ENCODE measurements around the gene PRSS50. TPM values are rescaled to one million over a fixed set of nuclear protein-coding genes. Genes with fewer than 3 reads are reported as not detected.

PRSS50 gene
- total RNA-seq, 1 donor: not detected

DNA sequence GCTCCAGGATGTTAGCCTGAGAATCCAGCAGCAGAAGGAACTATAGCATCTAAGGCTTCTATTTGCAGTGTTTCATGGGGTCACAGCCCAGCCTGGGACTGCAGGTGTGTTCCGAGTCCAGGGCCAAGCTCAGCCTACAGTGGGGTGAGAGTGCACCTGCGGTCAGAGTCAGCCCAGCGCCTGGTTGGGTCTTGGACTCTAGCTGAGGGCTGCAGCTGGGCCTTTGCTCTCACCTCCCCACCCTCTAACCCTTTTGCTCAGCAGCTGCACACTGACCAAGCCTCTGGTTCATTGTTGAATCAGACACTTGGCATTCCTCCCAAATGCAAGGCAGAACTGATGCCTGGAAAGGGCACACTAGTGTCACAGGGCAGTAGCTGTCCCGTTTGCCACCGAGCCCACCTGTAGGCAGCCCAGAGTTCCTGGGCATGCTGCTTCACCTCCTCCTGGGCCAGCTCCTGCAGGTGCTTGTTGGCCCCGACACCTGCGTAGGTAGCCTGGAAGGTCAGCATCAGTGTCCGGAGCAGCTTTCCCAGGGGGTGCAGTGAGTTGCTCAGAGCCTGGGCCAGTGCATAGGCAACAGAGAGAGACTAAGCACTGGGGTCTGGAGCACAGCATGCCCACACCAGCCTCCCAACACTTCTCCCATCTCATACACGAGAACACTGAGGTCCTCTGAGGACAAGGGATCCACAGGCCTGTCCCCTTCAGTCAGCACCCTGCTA, 41.7 kb downstream of the PRSS50 start:
- H3K27me3 ChIP-seq (ENCODE audit: insufficient read depth, low read length): no peaks in the 10 kb centered on the region

DNA sequence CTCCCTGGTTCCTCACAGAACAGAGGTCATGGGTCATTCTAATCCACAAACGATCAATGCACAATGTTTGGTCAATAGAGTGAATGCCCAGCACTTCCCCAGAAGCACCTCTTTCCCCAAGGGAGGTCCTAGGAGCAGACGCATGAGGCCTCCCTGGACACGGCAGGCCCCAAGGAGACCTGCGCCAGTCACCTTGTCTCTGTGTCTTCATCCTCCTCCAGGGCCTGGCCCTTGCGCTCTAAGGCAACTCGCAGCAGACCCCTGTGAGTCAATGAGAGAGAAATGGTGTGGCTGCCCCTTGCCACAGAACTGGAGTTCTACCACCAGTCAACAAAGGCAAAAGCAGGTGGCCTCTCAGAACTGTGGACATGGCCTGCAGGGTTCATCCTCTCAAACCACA, 42.2 kb downstream of the PRSS50 start:
- Histone ChIP-seq H3K9me3 (ENCODE audit: low read depth, low read length) (no peaks in the 10 kb centered on the region), H3K4me3 (ENCODE audit: low read length) (no peak overlapping the region), H3K27me3 (ENCODE audit: insufficient read depth, low read length) (no peaks in the 10 kb centered on the region), H3K4me1 (ENCODE audit: insufficient read depth, low read length) (no peaks in the 10 kb centered on the region)

More for the DNA sequence above, 41.7 kb downstream of the PRSS50 start:
- no peaks in the 10 kb centered on the region for H3K9me3 ChIP-seq (ENCODE audit: low read depth, low read length)
- no peaks in the 10 kb centered on the region for H3K4me1 ChIP-seq (ENCODE audit: insufficient read depth, low read length)
- H3K4me3 ChIP-seq (ENCODE audit: low read length): no peak overlapping the region

DNA sequence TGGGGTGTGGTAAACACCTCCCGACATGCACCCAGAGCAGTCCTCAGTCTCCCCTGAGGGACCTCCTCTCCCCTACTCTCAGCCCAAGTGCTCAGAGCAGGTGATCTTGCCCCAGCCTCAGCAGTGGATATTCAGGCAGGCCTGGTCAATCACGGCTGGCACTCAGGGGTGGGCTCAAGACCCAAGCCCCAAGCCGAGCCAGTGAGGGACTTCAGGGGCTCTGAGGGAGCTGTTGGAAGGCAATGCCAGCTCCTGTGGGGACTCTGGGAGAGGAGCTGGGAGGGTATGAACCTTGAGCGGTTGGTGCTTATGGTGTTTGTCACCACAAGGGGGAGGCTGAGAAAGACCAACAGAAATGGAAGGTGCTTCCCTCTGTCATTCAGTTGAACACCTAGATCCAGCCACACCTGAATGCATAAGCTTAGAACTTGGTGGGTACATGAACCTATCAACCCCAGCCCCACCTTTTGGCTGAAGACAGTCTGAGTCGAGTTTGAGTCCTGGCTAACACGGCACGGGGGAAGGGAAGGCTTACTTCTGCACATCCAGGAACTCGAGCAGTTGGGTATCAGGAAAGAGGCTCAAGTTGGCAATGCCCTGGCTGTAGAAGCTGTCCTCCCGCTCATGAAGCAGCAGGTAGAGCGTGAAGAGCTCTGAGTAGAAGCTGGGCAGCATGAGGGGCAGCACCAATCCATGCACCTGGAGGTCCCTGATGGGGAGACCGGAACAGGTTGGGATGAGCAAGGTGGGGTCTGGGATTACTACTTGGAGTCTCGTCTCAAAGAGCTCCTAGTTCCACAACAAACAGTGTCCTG, 43.4 kb downstream of the PRSS50 start:
- Histone ChIP-seq H3K4me1 (ENCODE audit: insufficient read depth, low read length) (no peaks in the 10 kb centered on the region), H3K4me3 (ENCODE audit: low read length) (no peak overlapping the region), H3K9me3 (ENCODE audit: low read depth, low read length) (no peaks in the 10 kb centered on the region)

DNA sequence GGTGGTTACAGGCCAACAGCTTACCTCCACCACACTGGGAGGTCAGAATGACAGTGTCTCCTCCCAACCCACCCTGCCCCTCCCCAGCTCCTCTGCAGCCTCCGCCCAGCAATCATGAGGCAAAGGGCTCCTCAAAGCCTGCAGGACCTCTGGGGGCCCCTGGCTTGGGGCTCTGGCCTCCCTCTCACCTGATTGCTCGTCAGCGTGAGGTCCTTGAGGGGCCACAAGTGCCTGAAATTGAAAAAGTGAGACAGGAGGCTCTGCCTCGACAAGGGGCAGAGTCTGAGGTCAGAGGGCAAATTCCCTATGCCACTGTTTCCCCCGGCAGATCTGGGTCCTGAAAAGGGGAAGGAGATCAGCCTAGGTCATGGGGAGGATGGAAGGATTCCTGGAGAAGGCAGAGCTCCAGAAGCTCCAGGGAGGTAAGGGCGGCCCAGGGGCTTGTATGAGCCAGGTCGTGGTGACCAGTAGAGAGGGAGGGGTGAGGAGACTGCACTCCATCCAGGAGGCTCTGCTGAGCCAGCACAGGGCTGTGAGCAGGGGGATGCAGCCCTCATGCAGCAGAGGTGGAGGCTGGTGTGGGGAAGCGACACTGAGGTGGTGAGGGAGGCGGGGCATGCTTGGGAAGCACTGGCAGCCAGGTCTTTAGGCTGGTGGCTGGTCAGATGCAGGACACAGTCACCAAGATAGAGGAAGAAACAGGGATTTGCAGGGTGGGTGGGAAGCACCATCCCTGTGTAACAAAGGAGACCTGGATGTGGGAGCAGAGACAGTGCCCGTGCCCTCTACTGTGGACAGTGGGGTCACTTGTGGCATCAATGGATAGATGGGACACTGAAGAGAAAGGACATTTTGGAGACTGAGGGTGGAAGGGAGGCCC, 44.3 kb downstream of the PRSS50 start:
- Histone ChIP-seq H3K4me3 (ENCODE audit: low read length) (no peak overlapping the region), H3K9me3 (ENCODE audit: low read depth, low read length) (no peaks in the 10 kb centered on the region), H3K4me1 (ENCODE audit: insufficient read depth, low read length) (no peaks in the 10 kb centered on the region), H3K27me3 (ENCODE audit: insufficient read depth, low read length) (no peaks in the 10 kb centered on the region)

More for the DNA sequence above, 43.4 kb downstream of the PRSS50 start:
- H3K27me3 ChIP-seq (ENCODE audit: insufficient read depth, low read length): no peaks in the 10 kb centered on the region

DNA sequence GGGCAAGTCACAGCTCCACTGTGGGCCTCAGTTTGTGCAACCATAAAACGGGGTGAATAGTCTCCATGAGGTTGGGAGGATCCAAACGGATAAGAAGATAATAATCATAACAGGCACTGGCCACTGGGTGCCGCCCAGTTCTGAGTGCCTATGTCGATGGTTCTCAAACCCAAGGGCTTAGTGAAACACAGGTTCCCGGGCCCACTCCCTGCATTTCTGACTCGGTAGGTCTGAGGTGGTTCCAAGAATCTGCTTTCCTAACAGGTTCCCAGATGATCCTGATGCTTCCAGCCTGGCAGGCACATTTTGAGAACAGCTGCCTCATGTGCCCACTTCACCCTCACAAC, 45.3 kb downstream of the PRSS50 start:
- Histone ChIP-seq H3K27me3 (ENCODE audit: insufficient read depth, low read length) (no peaks in the 10 kb centered on the region), H3K9me3 (ENCODE audit: low read depth, low read length) (no peaks in the 10 kb centered on the region), H3K4me3 (ENCODE audit: low read length) (no peak overlapping the region), H3K4me1 (ENCODE audit: insufficient read depth, low read length) (no peaks in the 10 kb centered on the region)

DNA sequence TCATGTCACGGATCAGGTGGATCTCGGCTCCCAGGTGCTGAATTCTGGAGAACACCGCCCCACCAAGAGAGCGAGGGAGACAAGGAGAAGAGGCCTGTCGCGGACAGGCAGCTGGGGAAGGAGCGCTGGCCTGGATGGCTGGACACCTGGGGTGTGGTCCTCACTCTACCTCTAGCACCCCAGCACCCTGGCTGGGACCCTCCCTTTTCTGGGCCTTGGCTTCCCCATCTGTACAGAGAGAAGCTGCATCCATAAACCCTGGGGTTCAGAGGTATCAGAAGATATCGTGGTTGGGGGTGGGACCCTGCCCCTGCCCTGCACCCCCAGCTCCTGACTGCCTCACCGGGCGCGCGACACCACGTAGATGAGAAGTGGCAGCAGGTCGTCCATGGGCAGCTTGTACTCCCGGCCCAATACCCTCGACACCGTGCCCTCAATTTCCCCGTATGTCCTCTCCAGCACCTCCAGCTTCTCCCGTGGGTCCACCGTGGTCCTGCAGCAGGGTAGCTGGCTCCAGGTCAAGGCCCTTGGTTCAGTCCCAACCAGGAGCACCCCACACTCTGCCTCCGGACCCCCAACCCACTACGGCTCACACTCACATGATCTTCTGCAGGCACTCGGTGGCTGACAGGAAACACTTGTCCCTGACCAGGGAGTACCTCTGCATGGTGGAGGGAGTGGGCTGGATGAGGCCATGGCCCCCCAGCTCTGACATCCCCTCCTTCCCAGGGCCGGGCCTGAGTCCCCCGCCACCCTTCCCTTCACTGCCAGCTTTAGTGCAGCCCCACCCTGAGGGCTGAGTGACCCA, 45.9 kb downstream of the PRSS50 start:
- no peak overlapping the region for H3K4me3 ChIP-seq (ENCODE audit: low read length)
- no peaks in the 10 kb centered on the region for H3K4me1 ChIP-seq (ENCODE audit: insufficient read depth, low read length)
- no peaks in the 10 kb centered on the region for H3K9me3 ChIP-seq (ENCODE audit: low read depth, low read length)
- no peaks in the 10 kb centered on the region for H3K27me3 ChIP-seq (ENCODE audit: insufficient read depth, low read length)

DNA sequence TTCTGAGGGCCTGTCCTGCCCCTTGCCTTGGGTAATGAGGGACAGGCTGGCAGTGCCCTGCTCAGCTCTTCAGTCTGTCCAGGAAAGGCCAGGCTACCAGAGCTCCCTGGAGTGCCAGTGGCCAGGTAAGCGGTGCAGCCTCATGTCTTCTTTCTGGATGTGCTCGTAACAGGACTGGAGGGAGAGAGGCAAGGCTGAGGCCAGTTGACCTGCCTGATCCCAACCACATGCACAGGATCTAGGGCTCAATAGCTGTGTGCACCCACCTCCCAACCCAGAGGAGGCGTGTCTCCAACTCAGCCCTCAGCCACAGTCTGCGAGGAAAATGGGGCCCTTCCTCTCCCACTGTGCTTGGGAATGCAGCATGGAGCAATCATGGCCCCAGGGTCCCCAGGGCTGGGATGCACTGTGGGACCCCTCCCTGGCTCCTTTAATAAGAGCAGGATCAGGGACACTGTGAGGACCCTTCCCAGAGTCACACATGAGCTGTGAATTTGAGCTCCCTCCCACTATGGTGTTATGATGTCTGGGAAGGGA, 46.7 kb downstream of the PRSS50 start:
- Histone ChIP-seq H3K4me3 (ENCODE audit: low read length) (no peak overlapping the region), H3K9me3 (ENCODE audit: low read depth, low read length) (no peaks in the 10 kb centered on the region), H3K27me3 (ENCODE audit: insufficient read depth, low read length) (no peaks in the 10 kb centered on the region), H3K4me1 (ENCODE audit: insufficient read depth, low read length) (no peaks in the 10 kb centered on the region)

DNA sequence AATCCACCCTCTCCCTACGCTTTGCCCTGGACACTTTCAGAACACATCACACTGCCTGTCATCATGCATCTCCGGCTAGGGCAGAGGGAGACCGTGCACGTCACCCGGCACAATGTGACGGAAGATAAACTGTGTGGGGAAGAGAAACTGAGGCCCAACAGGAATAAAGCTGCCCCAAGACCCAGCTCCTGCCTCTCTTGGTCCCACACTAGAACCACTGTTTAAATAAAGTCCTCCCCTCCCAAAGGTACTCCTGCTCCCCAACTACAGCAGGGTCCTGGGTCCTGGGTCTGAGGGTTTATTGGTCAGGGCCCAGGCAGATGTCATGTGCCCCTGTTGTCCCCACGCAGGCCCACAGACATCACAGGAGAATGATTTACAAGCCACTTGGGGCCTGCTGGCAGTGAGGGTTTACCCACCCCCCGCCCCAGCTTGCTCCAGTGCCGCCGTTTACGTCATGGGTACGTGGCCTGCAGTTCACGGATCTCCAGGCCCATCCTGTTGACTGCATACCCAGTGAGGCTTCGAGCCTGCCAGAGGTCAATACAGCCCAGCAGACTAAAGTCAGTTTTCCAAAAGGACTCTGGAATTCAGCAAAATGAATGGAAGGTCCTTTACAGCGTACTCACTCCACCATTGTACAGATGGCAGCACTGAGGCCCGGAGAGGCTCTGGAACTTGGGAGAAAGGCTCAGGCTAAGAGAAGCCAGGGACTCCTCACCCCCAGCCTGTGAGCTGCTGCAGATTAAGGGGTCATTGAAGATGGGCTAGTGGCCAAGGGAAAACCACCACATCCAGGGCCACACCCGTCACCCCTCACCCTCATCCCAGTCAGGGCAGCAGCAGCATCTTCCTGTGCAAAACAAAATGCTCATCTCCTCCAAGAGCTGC, 47.4 kb downstream of the PRSS50 start:
- no peaks in the 10 kb centered on the region for H3K9me3 ChIP-seq (ENCODE audit: low read depth, low read length)
- no peaks in the 10 kb centered on the region for H3K27me3 ChIP-seq (ENCODE audit: insufficient read depth, low read length)
- H3K4me3 ChIP-seq (ENCODE audit: low read length): no peak overlapping the region
- no peaks in the 10 kb centered on the region for H3K4me1 ChIP-seq (ENCODE audit: insufficient read depth, low read length)

DNA sequence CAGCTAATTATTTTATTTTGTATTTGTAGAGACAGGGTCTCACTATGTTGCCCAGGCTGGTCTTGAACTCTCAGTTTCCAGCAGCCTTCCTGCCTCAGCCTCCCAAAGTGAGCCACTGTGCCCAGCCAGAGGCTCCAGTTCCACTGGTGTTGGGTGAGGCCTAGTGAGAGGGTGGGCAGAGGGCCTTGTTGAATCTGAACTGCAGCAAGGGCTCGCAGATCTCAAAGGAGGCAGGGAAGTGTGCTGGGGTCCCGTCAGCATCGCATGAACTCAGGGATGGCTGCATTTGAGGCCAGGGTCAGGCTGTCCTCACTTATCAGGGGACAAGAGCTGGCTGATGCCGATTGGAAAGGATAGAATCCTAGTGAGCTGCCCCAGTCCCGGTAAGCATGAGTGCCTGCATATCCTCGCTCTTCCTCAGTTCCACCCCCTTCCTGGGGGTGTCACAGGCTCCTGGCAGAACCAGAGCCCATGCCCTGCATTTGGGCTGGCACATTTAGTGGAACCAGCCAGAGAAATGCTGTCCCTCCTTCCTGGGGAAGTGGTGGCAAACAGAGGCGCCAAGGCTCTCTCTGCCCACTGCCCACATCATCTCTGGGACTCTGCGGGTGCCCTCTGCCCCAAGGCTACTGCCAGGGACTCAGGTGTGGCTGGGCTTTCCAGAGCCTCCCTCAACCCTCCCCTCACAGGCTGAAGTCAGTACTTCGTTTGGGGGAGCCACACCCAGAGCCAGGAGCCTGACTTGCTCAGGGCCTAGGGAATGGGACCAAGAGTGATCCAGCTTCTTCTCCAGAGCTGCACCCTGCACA, 48.3 kb downstream of the PRSS50 start:
- H3K4me3 ChIP-seq (ENCODE audit: low read length): no peak overlapping the region
- no peaks in the 10 kb centered on the region for H3K9me3 ChIP-seq (ENCODE audit: low read depth, low read length)
- no peaks in the 10 kb centered on the region for H3K27me3 ChIP-seq (ENCODE audit: insufficient read depth, low read length)
- no peaks in the 10 kb centered on the region for H3K4me1 ChIP-seq (ENCODE audit: insufficient read depth, low read length)

DNA sequence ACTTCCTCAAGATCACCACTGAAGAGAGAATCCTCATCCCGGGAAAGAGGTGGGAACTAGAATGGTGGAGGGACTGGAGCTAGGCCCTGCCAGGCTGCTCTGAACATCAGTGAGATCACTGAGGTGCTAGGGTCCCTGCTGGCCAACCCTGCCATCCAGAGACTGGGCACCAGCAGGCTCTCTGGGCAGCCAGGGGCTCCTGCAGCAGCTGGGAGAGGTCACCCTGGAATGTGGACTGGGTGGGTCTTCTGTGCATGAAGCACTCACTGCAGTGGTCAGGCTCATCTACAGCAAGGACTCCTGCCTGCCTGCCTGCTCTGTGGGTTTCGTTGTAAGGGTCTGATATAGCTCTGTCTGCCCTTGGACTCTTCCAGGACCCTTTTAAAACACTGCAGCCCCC, 49.1 kb downstream of the PRSS50 start:
- H3K9me3 ChIP-seq (ENCODE audit: low read depth, low read length): no peaks in the 10 kb centered on the region
- H3K4me3 ChIP-seq (ENCODE audit: low read length): no peak overlapping the region
- no peaks in the 10 kb centered on the region for H3K4me1 ChIP-seq (ENCODE audit: insufficient read depth, low read length)
- no peaks in the 10 kb centered on the region for H3K27me3 ChIP-seq (ENCODE audit: insufficient read depth, low read length)

DNA sequence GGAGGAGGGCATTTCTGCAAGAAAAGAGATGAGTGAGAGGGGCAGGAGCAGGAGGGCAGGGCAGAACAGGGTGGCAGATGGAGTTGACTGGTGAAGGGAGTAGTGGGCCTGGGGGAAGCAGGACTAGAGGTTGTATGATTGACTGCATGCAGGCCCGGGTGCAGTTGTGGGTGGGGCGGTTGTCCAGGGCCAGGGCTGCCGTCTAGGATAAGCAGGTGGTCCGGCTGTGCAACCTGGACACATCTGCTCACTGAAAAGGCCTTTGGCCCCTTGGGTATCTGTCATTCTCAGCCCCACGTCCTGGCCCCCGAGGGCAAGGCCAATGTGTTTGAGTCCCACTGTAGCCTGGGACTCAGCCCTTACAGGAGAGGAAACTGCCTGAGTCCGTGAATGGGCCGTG, 49.6 kb downstream of the PRSS50 start:
- Histone ChIP-seq H3K9me3 (ENCODE audit: low read depth, low read length) (no peaks in the 10 kb centered on the region), H3K4me3 (ENCODE audit: low read length) (no peak overlapping the region), H3K4me1 (ENCODE audit: insufficient read depth, low read length) (no peaks in the 10 kb centered on the region), H3K27me3 (ENCODE audit: insufficient read depth, low read length) (no peaks in the 10 kb centered on the region)

DNA sequence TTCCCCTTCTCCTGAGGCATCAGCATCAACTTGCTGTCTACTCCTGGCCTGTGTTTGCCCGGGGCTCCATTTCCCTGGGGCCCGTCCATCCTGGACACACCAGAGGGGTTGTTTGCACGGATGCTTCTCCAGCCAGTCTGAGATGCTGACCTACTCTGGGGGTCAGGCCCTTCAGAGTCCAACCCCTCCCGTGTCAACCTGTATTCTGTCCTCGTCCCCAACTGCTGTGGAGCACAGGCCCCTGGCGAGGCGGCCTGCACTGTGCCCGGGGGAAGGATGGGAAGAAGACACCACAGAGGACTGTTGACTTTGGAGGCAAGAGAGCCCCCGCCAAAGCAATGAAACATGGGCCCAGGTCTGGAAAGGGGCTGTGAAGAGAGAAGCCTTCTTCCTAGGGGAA, 50.0 kb downstream of the PRSS50 start:
- H3K9me3 ChIP-seq (ENCODE audit: low read depth, low read length): no peaks in the 10 kb centered on the region
- H3K4me1 ChIP-seq (ENCODE audit: insufficient read depth, low read length): no peaks in the 10 kb centered on the region
- H3K4me3 ChIP-seq (ENCODE audit: low read length): no peak overlapping the region
- no peaks in the 10 kb centered on the region for H3K27me3 ChIP-seq (ENCODE audit: insufficient read depth, low read length)

DNA sequence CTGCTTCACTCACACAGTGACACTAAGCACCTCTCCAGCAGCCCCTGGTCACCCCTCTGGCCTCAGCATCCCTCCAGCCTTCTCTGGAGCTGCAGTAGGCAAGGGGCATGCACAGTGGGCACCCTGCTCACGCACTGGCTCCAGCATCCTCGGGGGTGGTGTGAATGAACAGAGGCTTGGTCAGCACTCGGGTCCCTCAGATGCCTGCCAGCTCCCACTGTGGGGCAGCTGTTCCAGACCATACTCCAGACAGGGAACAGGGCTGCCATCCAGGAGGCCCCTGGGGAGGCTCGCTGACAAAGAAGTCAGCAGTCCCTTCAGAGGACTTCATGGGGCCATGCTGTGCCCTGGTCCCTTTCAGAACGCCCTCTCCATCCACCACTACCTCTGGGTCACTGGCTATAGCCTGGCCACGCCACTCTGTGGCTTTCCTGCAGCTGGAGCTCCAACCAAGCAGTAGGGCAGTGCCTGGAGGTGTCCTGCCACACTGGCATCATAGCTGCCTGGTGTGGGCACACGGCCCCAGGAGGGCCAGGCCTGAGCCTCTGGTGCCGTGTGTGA, 50.5 kb downstream of the PRSS50 start:
- Histone ChIP-seq H3K4me3 (ENCODE audit: low read length) (no peak overlapping the region), H3K27me3 (ENCODE audit: insufficient read depth, low read length) (no peaks in the 10 kb centered on the region), H3K4me1 (ENCODE audit: insufficient read depth, low read length) (no peaks in the 10 kb centered on the region), H3K9me3 (ENCODE audit: low read depth, low read length) (no peaks in the 10 kb centered on the region)

Measured in mononuclear cell (primary cell).